CD14-positive monocyte (primary cell): ENCODE results near the gene CSTPP1. TPM values are rescaled to one million over a fixed set of nuclear protein-coding genes. Genes with fewer than 3 reads are reported as not detected.

Source experiments
- DNase-seq, 3 donors: peaks; one replicate each; pipeline ENCODE4 v3.0.0-alpha.2; 2011 to 2022
- H2AFZ ChIP-seq: 2 replicates; pipeline ENCODE4 v1.6.0; 2012; ENCODE audit warnings: mild to moderate bottlenecking, low read depth, low read length, inconsistent platforms; ENCODE audit not compliant: insufficient read depth, poor library complexity, severe bottlenecking
- H3K27ac ChIP-seq, 2 donors: 1 replicate in 1 of 2; 2 replicates in 1 of 2; pipeline ENCODE4 v1.5.1; 2012 to 2013; ENCODE audit warnings: low read length in 2 of 2, control low read depth in 1 of 2, inconsistent platforms in 1 of 2, low read depth in 1 of 2, mild to moderate bottlenecking in 1 of 2
- H3K27me3 ChIP-seq, 2 donors: one replicate each; pipeline versions ENCODE4 v1.6.0 to v1.6.1; 2011 to 2013; ENCODE audit warnings: low read length in 2 of 2; ENCODE audit not compliant: control insufficient read depth in 2 of 2, insufficient read depth in 2 of 2
- H3K36me3 ChIP-seq, 2 donors: replicated peaks in 1 of 2; 1 replicate in 1 of 2; 2 replicates in 1 of 2; pipeline versions ENCODE4 v1.5.1 to v1.6.1; 2012 to 2013; ENCODE audit warnings: low read length in 2 of 2, control low read depth in 1 of 2, inconsistent platforms in 1 of 2, mild to moderate bottlenecking in 1 of 2; ENCODE audit not compliant: insufficient read depth in 2 of 2, control insufficient read depth in 1 of 2
- H3K4me1 ChIP-seq, 2 donors: 1 replicate in 1 of 2; 2 replicates in 1 of 2; pipeline versions ENCODE4 v1.5.1 to v1.6.1; 2012 to 2013; ENCODE audit warnings: low read length in 2 of 2, control low read depth in 1 of 2, inconsistent platforms in 1 of 2, mild to moderate bottlenecking in 1 of 2, moderate library complexity in 1 of 2; ENCODE audit not compliant: insufficient read depth in 2 of 2, control insufficient read depth in 1 of 2
- H3K4me2 ChIP-seq: replicated peaks from 2 replicates; pipeline ENCODE3; 2012; ENCODE audit warnings: low read length, moderate library complexity, mild to moderate bottlenecking; ENCODE audit not compliant: poor library complexity, severe bottlenecking; ENCODE audit errors: extremely low read depth
- H3K4me3 ChIP-seq, 3 experiments: fragments of 200-600 bp in 1 of 3; sonication (generic) in 1 of 3; replicated peaks in 1 of 3; 1 replicate in 2 of 3; 2 replicates in 1 of 3; pipeline ENCODE4 v1.5.1; 2011 to 2013; ENCODE audit warnings: low read length in 3 of 3, mild to moderate bottlenecking in 3 of 3, control low read depth in 2 of 3, low read depth in 2 of 3, inconsistent platforms in 1 of 3, moderate library complexity in 1 of 3
- H3K79me2 ChIP-seq: 2 replicates; pipeline ENCODE4 v1.6.0; 2012; ENCODE audit warnings: mild to moderate bottlenecking, control low read depth, inconsistent platforms, low read length, moderate library complexity; ENCODE audit not compliant: insufficient read depth
- H3K9ac ChIP-seq: 2 replicates; pipeline ENCODE4 v1.6.0; 2017; ENCODE audit warnings: low read length, mild to moderate bottlenecking; ENCODE audit not compliant: insufficient read depth, poor library complexity, severe bottlenecking
- H3K9me3 ChIP-seq, 2 donors: replicated peaks in 1 of 2; 1 replicate in 1 of 2; 2 replicates in 1 of 2; pipeline versions ENCODE4 v1.5.1 to v1.6.1; 2012 to 2013; ENCODE audit warnings: low read length in 2 of 2, control low read depth in 1 of 2; ENCODE audit not compliant: control insufficient read depth in 1 of 2, insufficient read depth in 1 of 2
- H4K20me1 ChIP-seq: 2 replicates; pipeline ENCODE4 v1.6.0; 2012; ENCODE audit warnings: mild to moderate bottlenecking, low read length, control low read depth, moderate library complexity; ENCODE audit not compliant: insufficient read depth
- H3K27ac Mint-ChIP-seq, 7 donors: one replicate each; pipeline ENCODE4 v1.8.0; 2020; ENCODE audit warnings: mild to moderate bottlenecking in 7 of 7, mixed read lengths in 7 of 7, moderate library complexity in 6 of 7, inconsistent platforms in 2 of 7
- H3K27me3 Mint-ChIP-seq, 3 donors: one replicate each; pipeline ENCODE4 v1.8.0; 2021 to 2022; ENCODE audit warnings: low read depth in 3 of 3, mild to moderate bottlenecking in 3 of 3, mixed read lengths in 3 of 3, moderate library complexity in 3 of 3, inconsistent platforms in 1 of 3
- H3K36me3 Mint-ChIP-seq, 2 donors: one replicate each; pipeline ENCODE4 v1.8.0; 2020; ENCODE audit warnings: mixed read lengths in 2 of 2, inconsistent platforms in 1 of 2, mild to moderate bottlenecking in 1 of 2
- H3K4me1 Mint-ChIP-seq: one replicate; pipeline ENCODE4 v1.8.0; 2020; ENCODE audit warnings: mild to moderate bottlenecking, mixed read lengths
- H3K4me3 Mint-ChIP-seq, 2 donors: one replicate each; pipeline ENCODE4 v1.8.0; 2020; ENCODE audit warnings: mild to moderate bottlenecking in 2 of 2, mixed read lengths in 2 of 2, moderate library complexity in 1 of 2
- H3K9me3 Mint-ChIP-seq, 7 donors: one replicate each; pipeline ENCODE4 v1.8.0; 2020 to 2022; ENCODE audit warnings: mixed read lengths in 7 of 7, mild to moderate bottlenecking in 6 of 7, moderate library complexity in 6 of 7, inconsistent platforms in 2 of 7
- WGBS: methylation state at CpG from one replicate; pipeline ENCODE4 v1.1.5; 2013; ENCODE audit warnings: missing lambda C conversion rate; ENCODE audit not compliant: insufficient coverage; 5-methylcytosine and 5-hydroxymethylcytosine counted together
- intact Hi-C, 2 donors: fragments of 100-400 bp; cut with micrococcal nuclease; formaldehyde crosslinking; loops; one replicate each; pipeline versions ENCODE4 v1.15.0 to v1.15.1; 2023
- polyA plus RNA-seq, 3 donors: library from polyadenylated mRNA; depleted of rRNA in 1 of 3; unstranded in 2 of 3; stranded (reverse) in 1 of 3; fragments of 300-500 nt in 2 of 3; fragments of >200 nt in 1 of 3; fragmentation: Illumina TruSeq in 2 of 3; gene quantifications; 1 replicate in 2 of 3; 2 replicates in 1 of 3; pipeline ENCODE4 v1.2.3, GENCODE V29; 2012 to 2021
- TF ChIP-seq, protein P1 (sequence below): fragments of 200-600 bp; IDR thresholded peaks from one replicate; pipeline ENCODE4 v1.8.0; 2022; ENCODE audit warnings: antibody characterized with exemption, mild to moderate bottlenecking

CSTPP1 gene
- polyA plus RNA-seq, 3 donors = 4.5 to 6.5 (median 5.9) TPM

- Mint-ChIP-seq H3K27me3 (peaks cover 0 to 3% (median under 1%) of the 10 kb centered on the region in 3 donors), H3K4me3 (no peak overlapping the region), H3K27ac (no peak overlapping the region), H3K9me3 (no peaks in the 10 kb centered on the region), H3K36me3 (peaks cover 2 to 6% of the 10 kb centered on the region in 2 donors), H3K4me1 (peaks cover 9% of the 10 kb centered on the region)
- Histone ChIP-seq H4K20me1 (no peaks in the 10 kb centered on the region), H2AFZ (no peak overlapping the region), H3K9ac (no peak overlapping the region), H3K36me3 (no peaks in the 10 kb centered on the region), H3K79me2 (no peaks in the 10 kb centered on the region), H3K4me1 (peaks cover 0 to 3% of the 10 kb centered on the region in 2 donors), H3K27me3 (no peaks in the 10 kb centered on the region), H3K4me3 (no peak overlapping the region), H3K9me3 (no peaks in the 10 kb centered on the region), H3K27ac (no peak overlapping the region), H3K4me2 (no peak overlapping the region)
- 87% methylated on average over 7 of the region's 10 CpGs for WGBS
- DNase-seq = no peak
- intact Hi-C loops = no loop called here
- TF ChIP-seq, protein P1, sequence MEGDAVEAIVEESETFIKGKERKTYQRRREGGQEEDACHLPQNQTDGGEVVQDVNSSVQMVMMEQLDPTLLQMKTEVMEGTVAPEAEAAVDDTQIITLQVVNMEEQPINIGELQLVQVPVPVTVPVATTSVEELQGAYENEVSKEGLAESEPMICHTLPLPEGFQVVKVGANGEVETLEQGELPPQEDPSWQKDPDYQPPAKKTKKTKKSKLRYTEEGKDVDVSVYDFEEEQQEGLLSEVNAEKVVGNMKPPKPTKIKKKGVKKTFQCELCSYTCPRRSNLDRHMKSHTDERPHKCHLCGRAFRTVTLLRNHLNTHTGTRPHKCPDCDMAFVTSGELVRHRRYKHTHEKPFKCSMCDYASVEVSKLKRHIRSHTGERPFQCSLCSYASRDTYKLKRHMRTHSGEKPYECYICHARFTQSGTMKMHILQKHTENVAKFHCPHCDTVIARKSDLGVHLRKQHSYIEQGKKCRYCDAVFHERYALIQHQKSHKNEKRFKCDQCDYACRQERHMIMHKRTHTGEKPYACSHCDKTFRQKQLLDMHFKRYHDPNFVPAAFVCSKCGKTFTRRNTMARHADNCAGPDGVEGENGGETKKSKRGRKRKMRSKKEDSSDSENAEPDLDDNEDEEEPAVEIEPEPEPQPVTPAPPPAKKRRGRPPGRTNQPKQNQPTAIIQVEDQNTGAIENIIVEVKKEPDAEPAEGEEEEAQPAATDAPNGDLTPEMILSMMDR = no peak
Measured at GRCh38 chr11:47148903-47149531, 212.5 kb downstream of the CSTPP1 start.

DNA sequence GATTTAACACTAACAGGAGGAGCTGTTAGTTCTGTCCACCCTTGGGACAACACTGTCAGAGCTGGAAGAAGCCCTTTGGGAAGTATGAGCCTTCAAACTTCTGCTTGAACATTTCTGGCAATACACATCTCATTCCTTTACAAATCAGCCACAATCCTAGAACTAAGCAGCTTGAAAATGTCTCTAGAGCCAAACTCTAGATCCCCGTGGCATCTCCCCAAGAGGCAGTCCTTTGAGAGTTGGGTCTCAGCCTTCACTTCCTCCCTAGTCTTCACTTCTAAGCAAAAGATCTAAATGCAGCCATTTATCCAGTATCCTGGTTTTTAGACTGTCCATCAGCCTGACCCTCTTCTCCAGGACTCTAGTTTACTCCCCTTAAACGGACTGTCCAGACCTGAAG lies 213.2 kb downstream of the CSTPP1 start:
- no peak overlapping the region for H3K4me3 ChIP-seq
- no peaks in the 10 kb centered on the region for H3K36me3 ChIP-seq
- no peaks in the 10 kb centered on the region for H3K27me3 ChIP-seq
- intact Hi-C loops = no loop called here
- TF ChIP-seq, protein P1 = no peak
- H3K4me3 Mint-ChIP-seq = no peak overlapping the region
- peaks cover 0 to 4% (median 3%) of the 10 kb centered on the region in 3 donors for H3K27me3 Mint-ChIP-seq
- H3K4me1 Mint-ChIP-seq = peaks cover 9% of the 10 kb centered on the region
- H3K4me2 ChIP-seq = no peak overlapping the region
- H2AFZ ChIP-seq = no peak overlapping the region
- no peaks in the 10 kb centered on the region for H3K9me3 ChIP-seq
- 80% methylated on average over 1 of the region's 2 CpGs for WGBS
- H3K27ac Mint-ChIP-seq = no peak overlapping the region
- H4K20me1 ChIP-seq = no peaks in the 10 kb centered on the region
- no peak for DNase-seq
- H3K4me1 ChIP-seq = peaks cover 0 to 3% of the 10 kb centered on the region in 2 donors
- no peaks in the 10 kb centered on the region for H3K9me3 Mint-ChIP-seq
- peaks cover 2 to 6% of the 10 kb centered on the region in 2 donors for H3K36me3 Mint-ChIP-seq
- no peak overlapping the region for H3K27ac ChIP-seq
- no peak overlapping the region for H3K9ac ChIP-seq
- no peaks in the 10 kb centered on the region for H3K79me2 ChIP-seq
